ENCODE data around the gene UBE2I.
A peak's percentile ranks its signal among the peaks of the same experiment; 100 is the strongest.

Gene UBE2I

DNA sequence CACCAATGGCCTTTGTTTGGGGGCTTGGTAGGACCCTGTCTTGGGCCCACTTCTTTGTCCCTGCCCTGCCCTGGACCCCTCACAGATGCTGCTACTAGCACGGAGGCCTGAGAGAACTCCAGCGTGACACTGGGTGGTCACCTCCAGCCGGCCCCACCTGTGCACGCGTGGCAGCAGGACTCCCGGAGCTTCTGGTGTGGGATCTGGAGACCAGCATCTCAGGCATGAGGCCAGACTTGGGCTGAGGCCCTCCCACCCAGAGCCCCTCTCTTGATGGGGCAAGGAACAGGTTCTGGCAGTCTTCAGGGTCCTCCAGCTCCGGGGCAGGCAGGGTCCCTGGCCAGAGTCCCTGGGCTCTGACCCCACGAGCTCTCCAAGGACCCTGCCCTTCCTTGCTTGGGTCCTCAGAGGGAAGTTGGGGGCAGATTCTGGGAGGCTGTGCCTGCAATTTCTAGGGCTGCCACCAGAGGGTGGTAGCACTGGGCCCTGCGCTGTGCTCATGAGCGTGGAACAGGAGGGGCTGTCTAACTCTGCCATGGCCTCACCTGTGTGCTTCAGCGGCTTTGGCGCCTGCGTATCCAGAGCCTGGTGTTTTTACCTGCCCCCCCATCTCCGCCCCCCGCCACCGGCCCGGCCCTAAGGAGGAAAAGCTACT is 21.0 kb downstream of the UBE2I start:
- no peak for DNase-seq (ENCODE audit: low read depth in 2 of 2)

DNA sequence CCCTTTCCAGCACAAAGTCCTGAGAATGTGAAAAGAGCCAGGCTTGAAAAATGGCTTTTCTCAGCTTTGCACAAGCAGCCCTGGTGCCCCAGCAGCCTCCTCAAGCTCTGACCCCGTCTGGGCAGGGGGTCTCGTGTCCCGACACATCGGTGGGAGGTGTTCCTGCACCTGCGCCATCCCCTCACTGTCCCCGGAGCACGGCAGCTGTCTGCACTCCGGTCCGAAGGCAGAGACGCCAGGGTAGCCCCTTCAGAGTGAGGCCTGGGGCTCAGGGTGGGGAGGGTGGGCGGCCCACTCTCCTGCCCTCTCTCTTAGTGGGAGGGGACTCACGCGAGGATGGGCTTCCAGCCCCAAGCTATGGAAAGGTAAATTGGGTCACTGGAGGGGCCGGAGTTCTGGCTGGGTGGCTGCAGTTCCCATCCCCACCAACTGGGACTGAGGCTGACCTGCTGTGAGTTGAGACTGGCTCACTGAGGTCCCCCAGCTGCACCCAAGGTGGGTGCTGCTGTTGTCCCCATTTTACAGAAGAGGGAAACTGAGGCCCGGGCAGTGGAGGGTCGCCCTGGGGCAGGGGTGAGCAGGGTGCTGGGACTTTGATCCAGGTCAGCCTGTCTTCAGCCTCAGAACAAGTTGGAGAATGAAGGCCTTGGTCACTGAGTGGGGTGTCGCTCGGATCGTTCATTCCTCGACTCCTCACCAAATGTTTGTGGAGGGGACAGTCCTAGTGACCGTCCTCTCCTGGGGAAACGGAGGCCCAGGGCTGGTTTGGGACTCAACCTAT is 21.7 kb downstream of the UBE2I start:
- no peak for DNase-seq (ENCODE audit: low read depth in 2 of 2)

DNA sequence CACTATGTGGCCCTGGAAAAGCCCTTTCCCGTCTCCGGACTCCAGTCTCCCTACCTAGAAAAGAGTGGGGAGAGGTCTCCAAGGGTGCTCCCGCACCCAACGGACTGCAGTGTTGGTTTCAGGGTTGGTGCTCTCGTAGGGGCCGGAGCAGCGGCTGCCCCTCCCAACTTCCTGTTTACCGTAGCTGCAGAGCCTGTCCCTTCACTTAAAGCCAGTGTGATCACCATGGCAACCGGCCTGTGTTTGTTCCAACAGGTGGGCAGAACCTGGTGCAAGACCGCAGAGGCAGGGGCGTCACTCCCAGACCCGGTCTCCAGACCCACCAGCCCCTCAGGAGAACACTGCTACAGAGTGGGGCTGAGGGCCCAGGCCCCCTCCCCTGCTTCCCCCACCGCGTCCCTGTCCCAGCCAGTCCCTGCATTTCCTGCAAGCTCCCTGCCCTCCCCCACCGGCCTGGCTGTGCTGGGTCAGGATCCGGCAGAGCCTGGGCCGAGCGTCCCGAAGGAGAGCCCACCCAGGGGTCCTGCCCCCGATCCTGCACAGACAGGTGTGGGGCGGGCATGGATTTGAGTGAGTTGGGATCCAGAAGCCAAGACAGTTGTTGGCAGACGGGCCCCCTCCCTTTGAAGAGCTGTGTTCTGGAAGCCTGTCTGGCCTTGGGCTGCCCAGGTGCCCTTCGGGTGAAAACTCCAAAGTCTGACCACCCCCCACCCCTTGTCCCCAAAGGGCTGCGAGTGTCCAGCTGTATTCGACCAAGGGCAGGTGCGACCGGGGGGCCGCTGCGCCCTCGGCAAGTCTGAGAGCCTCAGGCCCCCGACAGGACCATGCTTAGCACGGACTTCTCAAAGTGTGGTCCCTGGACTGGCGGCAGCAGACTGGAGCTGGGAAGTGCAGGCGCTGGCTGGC is 22.5 kb downstream of the UBE2I start:
- peak in 1 of 2 donors; percentile 27 for DNase-seq (ENCODE audit: low read depth in 2 of 2)

DNA sequence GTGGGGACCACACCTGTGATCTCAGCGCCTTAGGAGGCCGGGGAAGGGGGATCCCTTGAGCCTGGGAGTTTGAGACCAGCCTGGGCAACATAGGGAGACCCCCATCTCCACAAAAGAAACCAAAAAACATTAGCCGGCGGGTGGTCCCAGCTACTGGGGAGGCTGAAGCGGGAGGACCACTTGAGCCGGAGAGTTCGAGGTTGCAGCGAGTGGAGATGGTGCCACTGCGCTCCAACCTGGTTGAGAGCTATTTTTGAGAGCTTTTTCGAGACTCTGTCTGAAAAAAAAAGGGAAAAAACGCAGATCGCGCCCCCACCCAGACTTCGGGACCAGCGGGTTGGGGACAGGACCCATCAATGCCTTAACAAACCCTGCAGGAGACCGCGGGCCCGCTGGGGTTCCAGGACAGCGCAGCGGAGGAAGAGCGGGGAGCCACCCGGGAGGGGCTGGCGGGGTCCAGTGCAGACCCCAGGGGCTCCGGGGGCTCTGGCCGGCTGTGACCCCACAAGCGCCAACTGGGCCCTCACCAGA is 23.2 kb downstream of the UBE2I start:
- DNase-seq (ENCODE audit: low read depth in 2 of 2): no peak

DNA sequence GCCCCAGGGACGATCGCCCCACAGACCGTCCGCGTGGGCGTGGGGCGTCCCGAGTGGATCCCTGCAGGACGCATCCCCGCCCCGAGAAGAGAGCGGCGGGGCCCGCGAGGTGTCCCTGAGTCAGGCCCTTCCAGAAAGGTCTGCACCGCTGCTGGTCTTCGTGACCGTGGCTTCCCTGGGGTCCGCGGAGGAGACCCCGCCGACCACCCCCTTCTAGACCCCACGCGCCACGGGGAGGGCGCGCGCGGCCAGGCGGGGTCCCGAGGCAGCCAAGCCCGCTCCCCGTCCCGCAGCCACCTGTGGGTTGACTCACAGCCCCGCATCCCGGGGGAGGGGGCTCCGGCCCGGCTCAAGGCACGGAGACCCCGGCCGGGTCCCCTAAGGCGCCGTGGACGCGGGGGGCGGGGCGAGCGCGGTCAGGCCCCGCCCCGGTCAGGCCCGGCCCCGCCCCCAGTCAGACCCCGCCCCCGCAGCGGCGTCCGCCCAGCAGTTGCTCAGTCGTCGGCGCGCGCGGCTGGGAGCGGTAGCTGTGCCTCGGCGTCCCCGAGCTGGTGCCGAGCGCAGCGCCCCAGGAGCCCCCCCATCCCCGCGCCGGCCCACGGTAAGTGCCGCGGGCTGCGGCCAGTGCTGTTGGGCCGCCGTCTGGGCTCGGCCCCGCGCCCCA is 23.8 kb downstream of the UBE2I start, which contains the start of gene BAIAP3:
TSS of gene BAIAP3 (plus strand) at position 497 of the 664 bp plus-strand sequence. CDS start 4,905 bp downstream, outside the sequence.
- peak in 1 of 2 donors; percentile 27 for DNase-seq (ENCODE audit: low read depth in 2 of 2)

DNA sequence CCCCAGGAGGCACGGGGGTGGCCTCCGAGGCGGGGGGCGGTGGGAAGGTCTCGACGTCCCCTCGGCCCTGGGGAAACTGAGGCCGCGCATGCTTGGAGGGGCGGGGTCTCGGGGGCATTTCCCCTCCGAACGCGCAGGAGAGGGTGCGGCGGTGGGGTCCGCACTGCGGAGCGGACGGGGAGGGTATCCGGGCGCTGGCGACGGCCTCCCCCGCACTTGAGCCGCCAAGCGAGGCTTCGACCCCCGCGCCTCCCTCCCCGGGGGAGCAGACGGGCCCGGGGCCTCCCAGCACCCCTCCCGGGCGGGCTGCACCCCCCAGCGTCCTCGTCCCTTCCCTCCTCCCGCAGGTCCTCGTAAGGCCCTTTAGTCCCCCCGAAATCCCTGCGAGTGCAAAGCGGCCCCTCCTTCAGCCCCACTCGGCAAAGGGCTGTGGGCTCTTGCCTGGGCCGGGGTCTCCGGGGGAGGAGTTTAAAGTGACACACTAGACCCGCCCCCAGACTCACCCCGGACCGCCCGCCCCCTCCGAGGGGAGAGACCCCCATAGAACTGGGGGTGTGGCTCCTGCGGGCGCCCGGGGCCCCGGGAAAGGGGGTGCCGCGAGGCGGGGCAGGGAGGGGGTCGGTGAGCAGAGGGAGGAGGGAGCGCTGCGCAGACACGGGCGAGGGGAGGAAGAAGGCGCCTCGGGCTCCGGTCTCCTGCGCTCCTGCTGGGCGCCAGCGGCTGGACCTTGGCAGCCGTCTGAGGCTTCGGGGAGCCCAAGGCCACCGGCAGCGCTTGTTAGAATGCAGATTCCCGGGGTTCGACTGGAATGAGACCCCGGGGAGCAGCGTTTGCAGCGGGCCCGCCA is 24.6 kb downstream of the UBE2I start:
- no peak for DNase-seq (ENCODE audit: low read depth in 2 of 2)

DNA sequence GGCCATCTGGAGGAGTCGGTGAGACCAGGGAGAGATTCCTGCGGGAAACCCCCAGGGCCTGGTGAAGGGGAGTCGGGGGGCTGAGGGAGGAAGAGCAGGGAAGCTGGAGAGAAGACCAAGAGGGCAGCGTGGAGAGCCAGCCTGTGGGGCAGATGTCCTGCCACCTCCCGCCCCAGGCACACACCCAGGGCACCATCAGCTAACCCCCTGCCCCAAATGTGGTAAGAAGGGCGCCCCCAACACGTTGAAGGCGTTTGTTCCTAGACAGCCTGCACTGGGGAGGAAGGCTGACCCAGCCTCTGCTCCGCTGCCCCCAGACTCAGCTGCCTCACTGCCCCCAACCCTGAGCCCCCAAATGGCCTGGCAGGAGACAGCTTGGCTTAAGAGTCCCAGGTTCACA is 25.3 kb downstream of the UBE2I start:
- no peak for DNase-seq (ENCODE audit: low read depth in 2 of 2)

DNA sequence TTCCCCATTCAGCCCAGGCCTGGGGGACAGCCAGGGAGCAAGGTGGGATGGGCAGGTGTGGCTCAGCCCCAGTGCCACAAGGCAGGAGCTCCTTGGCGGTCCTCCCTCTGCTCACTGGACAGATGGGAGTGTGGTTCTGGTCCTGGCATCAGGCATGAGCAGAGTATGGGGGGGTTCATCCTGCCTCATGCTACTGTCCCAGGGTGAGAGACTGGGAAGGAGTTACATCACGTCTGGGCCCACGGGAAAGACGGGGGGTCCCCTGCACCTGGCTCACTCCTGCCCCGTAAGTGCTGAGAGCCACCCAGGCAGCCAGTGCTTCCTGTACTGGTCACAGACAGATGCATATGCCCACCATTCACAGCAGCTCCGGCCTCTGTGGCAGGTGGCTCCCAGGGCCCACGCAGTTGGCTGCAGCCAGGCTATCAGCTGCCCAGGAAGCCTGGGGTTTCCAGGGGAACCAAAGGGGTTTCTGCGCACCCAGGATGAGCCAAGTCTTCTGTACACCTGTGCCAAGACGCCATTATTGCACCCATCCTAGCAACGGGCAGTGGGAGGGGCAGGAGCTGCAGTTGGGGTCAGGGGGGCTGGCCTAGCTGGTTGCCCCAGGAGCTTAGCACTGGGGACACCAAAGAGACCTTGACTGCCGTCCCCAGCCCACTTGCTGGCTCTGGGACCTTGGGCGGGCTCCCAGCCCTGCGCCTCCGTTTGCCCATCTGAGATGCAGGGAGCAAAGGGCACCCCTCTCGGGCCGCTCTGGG is 26.0 kb downstream of the UBE2I start:
- DNase-seq (ENCODE audit: low read depth in 2 of 2): no peak

DNA sequence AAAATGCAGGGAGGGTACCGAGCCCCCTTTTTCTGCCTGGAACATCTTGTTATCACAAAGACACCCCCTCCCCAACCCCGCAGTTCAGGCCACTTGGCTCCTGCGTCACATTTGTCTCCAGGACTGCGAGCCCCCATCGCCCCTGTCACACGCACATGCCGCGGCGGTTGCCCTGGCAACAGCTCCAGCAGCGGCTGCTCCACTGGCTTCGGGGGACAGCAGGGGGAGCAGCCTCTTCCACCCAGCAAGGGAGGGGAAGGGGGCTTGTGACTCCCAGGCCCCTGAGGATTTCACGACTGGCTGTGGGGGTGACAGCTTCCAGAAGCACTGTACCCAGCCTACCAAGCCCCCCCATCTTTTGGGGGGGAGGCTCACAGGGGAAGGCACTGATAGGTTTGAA is 26.6 kb downstream of the UBE2I start:
- DNase-seq (ENCODE audit: low read depth in 2 of 2): no peak

DNA sequence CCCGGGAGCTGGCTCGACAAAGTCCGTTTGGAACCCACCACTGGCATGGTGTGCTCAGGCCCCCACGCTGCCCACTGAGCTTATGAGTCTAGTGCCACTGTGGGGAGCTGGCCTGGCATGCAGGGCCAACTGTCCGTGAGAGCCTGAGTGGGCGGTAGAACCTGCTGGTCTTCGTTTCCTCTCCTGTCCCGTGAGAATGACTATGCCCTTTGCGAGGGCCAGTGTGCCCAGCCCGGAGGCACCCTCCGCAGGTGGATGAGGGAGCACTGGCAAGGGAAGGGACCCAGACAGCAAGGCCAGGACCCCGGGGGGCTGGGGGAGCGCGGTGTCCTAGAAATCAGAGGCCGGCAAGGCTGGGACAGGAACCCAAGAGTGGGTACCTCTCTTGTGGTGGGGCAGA is 27.2 kb downstream of the UBE2I start:
- DNase-seq (ENCODE audit: low read depth in 2 of 2): no peak

DNA sequence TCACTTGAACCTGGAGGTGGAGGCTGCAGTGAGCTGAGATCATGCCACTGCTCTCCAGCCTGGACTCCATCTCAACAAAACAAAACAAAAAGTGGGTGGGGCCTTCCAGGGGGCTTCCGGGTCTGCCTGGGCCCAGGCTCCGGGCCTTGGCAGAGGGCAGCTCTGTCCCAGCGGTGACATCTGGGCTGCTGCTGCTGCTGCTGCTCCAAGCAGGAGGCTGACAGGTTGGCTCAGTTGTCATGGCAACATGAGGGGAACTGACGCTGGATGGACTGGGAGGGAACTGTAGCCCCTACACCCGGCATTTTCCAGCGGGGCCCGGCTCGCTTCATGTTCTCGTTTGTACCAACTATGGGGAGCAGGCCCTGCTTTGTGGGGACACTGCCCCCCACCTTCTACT is 28.1 kb downstream of the UBE2I start:
- no peak for DNase-seq (ENCODE audit: low read depth in 2 of 2)

DNA sequence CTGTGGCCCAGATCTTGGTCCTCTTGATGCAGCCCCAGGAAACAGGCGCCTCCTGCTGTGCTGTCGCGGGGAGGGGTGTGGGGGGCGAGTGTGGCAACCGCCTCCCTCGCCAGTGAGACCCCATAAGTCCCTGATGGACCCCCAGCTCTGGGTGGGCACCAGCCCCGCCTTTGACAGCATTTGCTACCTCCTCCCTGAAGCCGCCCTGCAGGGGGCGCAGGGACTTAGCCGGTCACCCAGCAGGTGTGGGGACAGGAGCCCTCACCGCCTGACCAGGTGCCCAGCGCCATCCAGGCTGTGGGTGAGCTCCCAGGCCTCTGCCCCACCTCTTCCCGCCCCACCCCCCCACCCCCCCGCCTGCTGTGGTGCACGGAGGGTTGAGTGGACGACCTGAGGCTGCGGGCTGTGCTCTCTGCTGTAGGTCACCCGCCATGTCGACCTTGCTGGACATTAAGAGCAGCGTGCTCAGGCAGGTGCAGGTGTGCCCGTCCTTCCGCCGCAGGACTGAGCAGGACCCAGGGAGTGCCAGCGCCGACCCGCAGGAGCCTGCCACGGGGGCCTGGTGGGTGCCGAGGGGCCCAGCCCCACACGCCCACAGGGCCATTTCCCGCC is 28.8 kb downstream of the UBE2I start:
- no peak for DNase-seq (ENCODE audit: low read depth in 2 of 2)

DNA sequence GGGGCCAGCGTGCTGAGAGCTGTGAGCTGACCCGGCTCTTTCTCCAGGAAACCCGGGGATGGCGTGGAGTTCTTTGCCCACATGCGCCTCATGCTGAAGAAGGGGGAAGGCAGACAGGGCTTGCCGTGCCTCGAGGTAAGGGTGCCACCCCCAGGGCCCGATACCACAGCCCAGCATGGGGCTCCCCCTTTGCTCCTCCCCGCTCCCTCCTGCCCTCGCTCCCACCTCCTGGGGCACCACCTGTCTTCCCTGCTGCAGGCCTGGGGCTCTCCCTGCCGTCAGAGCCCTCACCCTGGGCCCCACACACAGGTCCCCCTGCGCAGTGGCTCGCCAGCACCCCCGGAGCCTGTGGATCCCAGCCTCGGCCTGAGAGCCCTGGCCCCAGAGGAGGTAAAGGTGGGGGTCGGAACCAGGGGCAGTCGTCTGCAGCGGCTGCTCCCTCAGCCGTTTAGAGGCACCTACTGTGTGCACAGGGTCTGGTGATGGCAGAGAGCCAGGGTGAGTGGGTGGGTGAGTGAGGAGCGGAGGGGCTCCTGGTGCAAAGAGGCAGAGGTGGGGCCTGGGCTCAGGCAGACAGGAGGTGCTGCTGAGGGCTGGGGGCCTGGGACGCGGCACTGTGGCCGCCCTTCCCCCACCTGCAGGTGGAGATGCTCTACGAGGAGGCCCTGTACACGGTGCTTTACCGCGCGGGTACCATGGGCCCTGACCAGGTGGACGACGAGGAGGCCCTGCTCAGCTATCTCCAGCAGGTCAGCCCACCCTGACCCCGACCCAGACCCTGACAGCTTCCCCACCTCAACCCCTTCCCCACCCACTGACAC is 29.6 kb downstream of the UBE2I start:
- no peak for DNase-seq (ENCODE audit: low read depth in 2 of 2)

DNA sequence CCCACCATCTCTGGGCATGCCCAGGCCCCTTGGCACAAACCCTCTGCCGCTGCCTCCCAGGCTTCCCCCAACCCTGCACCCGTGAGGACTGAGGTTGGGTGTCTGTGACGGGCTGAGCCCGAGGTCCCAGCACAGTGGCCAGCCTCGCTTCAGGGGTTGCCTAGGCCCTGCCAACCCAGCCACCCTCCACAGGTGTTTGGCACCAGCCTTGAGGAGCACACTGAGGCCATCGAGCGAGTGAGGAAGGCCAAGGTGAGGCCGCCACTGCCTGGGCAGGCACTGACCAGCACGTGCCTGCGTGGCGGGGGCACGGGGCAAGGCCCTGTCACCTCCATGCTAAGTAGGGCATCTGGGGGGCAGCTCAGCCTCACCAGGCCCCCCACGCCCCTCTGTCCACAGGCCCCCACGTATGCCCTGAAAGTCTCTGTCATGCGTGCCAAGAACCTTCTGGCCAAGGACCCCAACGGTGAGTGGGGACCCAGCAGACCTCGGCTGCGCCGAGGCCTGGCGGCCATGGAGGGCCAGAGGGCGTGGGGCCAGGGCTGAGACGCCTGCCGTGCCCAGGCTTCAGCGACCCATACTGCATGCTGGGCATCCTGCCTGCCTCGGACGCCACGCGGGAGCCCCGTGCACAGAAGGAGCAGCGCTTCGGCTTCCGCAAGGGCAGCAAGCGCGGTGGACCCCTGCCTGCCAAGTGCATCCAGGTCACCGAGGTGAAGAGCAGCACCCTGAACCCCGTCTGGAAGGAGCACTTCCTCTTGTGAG is 31.5 kb downstream of the UBE2I start:
- DNase-seq (ENCODE audit: low read depth in 2 of 2): no peak

DNA sequence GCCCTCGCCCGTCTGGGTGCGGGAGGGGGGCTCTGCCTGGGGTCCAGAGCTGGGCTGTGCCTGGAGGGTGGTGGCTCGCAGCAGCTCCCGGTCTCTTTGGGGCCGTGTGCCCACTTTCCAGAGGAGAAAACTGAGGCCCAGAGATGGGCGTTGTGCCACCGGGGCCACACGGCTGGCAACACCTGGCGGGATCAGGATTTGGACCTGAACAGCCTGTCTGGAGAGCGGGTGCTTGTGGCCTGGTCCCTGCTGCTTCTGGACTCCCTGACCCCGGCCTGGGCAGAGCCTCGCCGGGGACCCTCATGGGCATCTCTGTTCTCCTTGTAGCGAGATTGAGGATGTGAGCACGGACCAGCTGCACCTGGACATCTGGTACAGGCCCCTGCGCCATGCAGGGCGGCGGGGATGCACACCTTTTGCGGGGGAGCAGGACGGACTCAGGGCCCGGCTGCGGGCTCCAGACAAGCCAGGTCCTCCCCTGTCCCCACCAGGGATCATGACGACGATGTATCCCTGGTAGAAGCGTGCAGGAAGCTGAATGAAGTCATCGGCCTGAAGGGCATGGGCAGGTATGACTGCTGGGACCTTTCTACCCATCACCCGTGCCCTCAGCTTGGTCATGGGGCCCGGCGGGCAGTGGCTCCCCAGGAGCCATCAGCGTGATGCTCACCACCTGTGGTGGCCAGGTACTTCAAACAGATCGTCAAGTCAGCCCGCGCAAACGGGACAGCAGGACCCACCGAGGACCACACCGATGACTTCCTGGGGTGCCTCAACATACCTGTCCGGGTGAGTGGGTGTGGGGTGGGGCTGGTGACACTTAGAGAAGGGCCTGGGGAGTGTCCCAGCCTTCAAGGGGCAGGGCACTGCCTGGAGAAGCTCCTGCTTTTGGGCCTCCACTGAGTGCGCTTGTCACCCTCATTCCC is 32.3 kb downstream of the UBE2I start:
- no peak for DNase-seq (ENCODE audit: low read depth in 2 of 2)
